T-cell (primary cell): ENCODE measurements around the gene TUBB3. TPM values are rescaled to one million over a fixed set of nuclear protein-coding genes. Genes with fewer than 3 reads are reported as not detected.

ENCODE experiments used
- ATAC-seq, 4 experiments: fragments of 200-7000 bp in 3 of 4; fragments of 150-1000 bp in 1 of 4; cut with Tn5 transposase; replicated peaks in 1 of 4; 1 replicate in 3 of 4; 2 replicates in 1 of 4; pipeline ENCODE4 v1.10.0; 2021; ENCODE audit warnings: moderate library complexity in 3 of 4, mild to moderate bottlenecking in 2 of 4, moderate number of reproducible peaks in 1 of 4
- CTCF ChIA-PET, 2 donors: fragments of 300-600 bp; sonication (Branson Sonifier 250); formaldehyde crosslinking; loops; one replicate each; lab custom pipeline; 2022; ENCODE audit warnings: antibody characterized with exemption in 2 of 2; lab: Charles Lee
- POLR2A ChIA-PET, 2 donors: fragments of 300-600 bp; sonication (Branson Sonifier 250); formaldehyde crosslinking; loops; one replicate each; lab custom pipeline; 2022; ENCODE audit warnings: antibody characterized with exemption in 2 of 2; lab: Charles Lee
- DNase-seq, 35 experiments: peaks; one replicate each; pipeline versions ENCODE4 v3.0.0 to v3.0.0-alpha.2; 2013 to 2023
- H3K27ac ChIP-seq: one replicate; pipeline ENCODE4 v1.5.1; 2013; ENCODE audit warnings: low read length
- H3K27me3 ChIP-seq, 2 experiments: replicated peaks in 1 of 2; 1 replicate in 1 of 2; 2 replicates in 1 of 2; pipeline versions ENCODE4 v1.6.1 to v1.7.0; 2013; ENCODE audit warnings: low read length in 1 of 2, mixed read lengths in 1 of 2; ENCODE audit not compliant: control insufficient read depth in 2 of 2, insufficient read depth in 2 of 2; ENCODE audit errors: extremely low read depth in 1 of 2
- H3K36me3 ChIP-seq, 2 donors: 1 replicate in 1 of 2; 2 replicates in 1 of 2; pipeline versions ENCODE4 v1.6.1 to v1.7.0; 2013; ENCODE audit warnings: low read length in 1 of 2; ENCODE audit not compliant: control insufficient read depth in 2 of 2, insufficient read depth in 1 of 2; ENCODE audit errors: extremely low read depth in 1 of 2
- H3K4me1 ChIP-seq, 2 experiments: 1 replicate in 1 of 2; 2 replicates in 1 of 2; pipeline versions ENCODE4 v1.6.1 to v1.7.0; 2013; ENCODE audit warnings: low read length in 2 of 2, mixed read lengths in 1 of 2; ENCODE audit not compliant: insufficient read depth in 2 of 2, control insufficient read depth in 1 of 2; ENCODE audit errors: extremely low read depth in 1 of 2
- H3K4me3 ChIP-seq, 2 donors: 1 replicate in 1 of 2; 2 replicates in 1 of 2; pipeline versions ENCODE4 v1.5.1 to v1.7.0; 2013; ENCODE audit warnings: mild to moderate bottlenecking in 2 of 2, low read length in 1 of 2, moderate library complexity in 1 of 2; ENCODE audit not compliant: control insufficient read depth in 1 of 2; ENCODE audit errors: extremely low read depth in 1 of 2
- H3K9me3 ChIP-seq: 2 replicates; pipeline ENCODE4 v1.7.0; 2013
- H3K27ac Mint-ChIP-seq, 2 donors: one replicate each; pipeline ENCODE4 v1.8.0; 2020 to 2021; ENCODE audit warnings: mild to moderate bottlenecking in 2 of 2, mixed read lengths in 2 of 2
- H3K27me3 Mint-ChIP-seq, 2 donors: one replicate each; pipeline ENCODE4 v1.8.0; 2021 to 2022; ENCODE audit warnings: mixed read lengths in 2 of 2
- H3K36me3 Mint-ChIP-seq: one replicate; pipeline ENCODE4 v1.8.0; 2021; ENCODE audit warnings: mixed read lengths
- H3K4me1 Mint-ChIP-seq, 3 donors: one replicate each; pipeline ENCODE4 v1.8.0; 2020 to 2022; ENCODE audit warnings: mixed read lengths in 3 of 3, mild to moderate bottlenecking in 1 of 3
- H3K4me3 Mint-ChIP-seq, 3 donors: one replicate each; pipeline ENCODE4 v1.8.0; 2020 to 2022; ENCODE audit warnings: mild to moderate bottlenecking in 3 of 3, mixed read lengths in 3 of 3, moderate library complexity in 3 of 3
- H3K9me3 Mint-ChIP-seq, 3 donors: one replicate each; pipeline ENCODE4 v1.8.0; 2020 to 2022; ENCODE audit warnings: mixed read lengths in 3 of 3
- WGBS: methylation state at CpG from one replicate; pipeline ENCODE4 v1.1.5; 2013; ENCODE audit warnings: missing lambda C conversion rate; ENCODE audit not compliant: insufficient coverage; 5-methylcytosine and 5-hydroxymethylcytosine counted together
- total RNA-seq, 35 experiments: library from RNA in 6 of 35; stranded (reverse) in 6 of 35; fragments of 120-200 nt in 1 of 35; gene quantifications; one replicate each; pipeline versions ENCODE4 v1.2.1 to v1.2.4 and lab custom pipeline; 2013 to 2026

Gene TUBB3
- total RNA-seq, 5 donors from 2014 or later (not counting 1 experiment from before 2014, with no cell fraction given): 0.58 to 1.8 (median 0.93) TPM

GRCh38 chr16:89899879-89900481 is 23.2 kb upstream of the TUBB3 start:
- 67% methylated on average over 14 of the region's 20 CpGs for WGBS
- Histone ChIP-seq H3K27me3 (no peaks in the 10 kb centered on the region), H3K4me1 (no peaks in the 10 kb centered on the region), H3K9me3 (no peaks in the 10 kb centered on the region), H3K4me3 (no peak overlapping the region), H3K36me3 (peaks cover 20 to 62% of the 10 kb centered on the region in 2 donors), H3K27ac (no peak overlapping the region)
- CTCF ChIA-PET: no interaction called here
- Mint-ChIP-seq H3K4me3 (no peak overlapping the region), H3K27me3 (no peaks in the 10 kb centered on the region), H3K4me1 (no peaks in the 10 kb centered on the region), H3K27ac (no peak overlapping the region), H3K36me3 (peaks cover 34% of the 10 kb centered on the region), H3K9me3 (no peaks in the 10 kb centered on the region)
- POLR2A ChIA-PET: no interaction called here
- no peak for ATAC-seq
- no peak for DNase-seq

GRCh38 chr16:89900885-89901284 is 22.3 kb upstream of the TUBB3 start:
- WGBS: 98% methylated on average over 14 of the region's 17 CpGs
- Mint-ChIP-seq H3K27ac (no peak overlapping the region), H3K9me3 (no peaks in the 10 kb centered on the region), H3K4me3 (no peak overlapping the region), H3K4me1 (no peaks in the 10 kb centered on the region), H3K36me3 (peaks cover 39% of the 10 kb centered on the region), H3K27me3 (no peaks in the 10 kb centered on the region)
- H3K4me3 ChIP-seq: no peak overlapping the region
- H3K36me3 ChIP-seq: peaks cover 21 to 62% of the 10 kb centered on the region in 2 donors
- no peaks in the 10 kb centered on the region for H3K4me1 ChIP-seq
- H3K27ac ChIP-seq: no peak overlapping the region
- no peaks in the 10 kb centered on the region for H3K9me3 ChIP-seq
- CTCF ChIA-PET: no interaction called here
- H3K27me3 ChIP-seq: no peaks in the 10 kb centered on the region
- POLR2A ChIA-PET: no interaction called here
- no peak for ATAC-seq
- no peak for DNase-seq

- no peaks in the 10 kb centered on the region for H3K27me3 ChIP-seq
- ATAC-seq (no peak), DNase-seq (no peak)
- Mint-ChIP-seq H3K4me1 (no peaks in the 10 kb centered on the region), H3K27me3 (no peaks in the 10 kb centered on the region), H3K4me3 (no peak overlapping the region), H3K9me3 (no peaks in the 10 kb centered on the region), H3K27ac (no peak overlapping the region), H3K36me3 (peaks cover 37% of the 10 kb centered on the region)
- H3K9me3 ChIP-seq: no peaks in the 10 kb centered on the region
- POLR2A ChIA-PET: no interaction called here
- 98% methylated on average over 10 of the region's 11 CpGs for WGBS
- no peak overlapping the region for H3K4me3 ChIP-seq
- H3K27ac ChIP-seq: no peak overlapping the region
- H3K4me1 ChIP-seq: peaks cover 0 to 8% of the 10 kb centered on the region in 2 experiments
- CTCF ChIA-PET: no interaction called here
- H3K36me3 ChIP-seq: peaks cover 20 to 59% of the 10 kb centered on the region in 2 donors
Measured at GRCh38 chr16:89902980-89903379, 20.2 kb upstream of the TUBB3 start.

- ChIA-PET CTCF (no interaction called here), POLR2A (no interaction called here)
- Mint-ChIP-seq H3K9me3 (no peaks in the 10 kb centered on the region), H3K27me3 (no peaks in the 10 kb centered on the region), H3K4me1 (no peaks in the 10 kb centered on the region), H3K36me3 (peaks cover 36% of the 10 kb centered on the region), H3K27ac (no peak overlapping the region), H3K4me3 (no peak overlapping the region)
- H3K27me3 ChIP-seq: no peaks in the 10 kb centered on the region
- no peak overlapping the region for H3K4me3 ChIP-seq
- H3K36me3 ChIP-seq: peaks cover 11 to 50% of the 10 kb centered on the region in 2 donors
- peak in 1 of 4 experiments; percentile 5 for ATAC-seq
- peaks cover 0 to 8% of the 10 kb centered on the region in 2 experiments for H3K4me1 ChIP-seq
- WGBS: 97% methylated on average over 17 of the region's 19 CpGs
- no peak for DNase-seq
- H3K9me3 ChIP-seq: no peaks in the 10 kb centered on the region
- H3K27ac ChIP-seq: no peak overlapping the region
Measured at GRCh38 chr16:89903908-89904515, 19.1 kb upstream of the TUBB3 start.

GRCh38 chr16:89904606-89905510 is 18.3 kb upstream of the TUBB3 start:
- 95% methylated on average over 27 of the region's 31 CpGs for WGBS
- ChIA-PET CTCF (no interaction called here), POLR2A (no interaction called here)

GRCh38 chr16:89905511-89906139 is 17.5 kb upstream of the TUBB3 start:
- WGBS: 94% methylated on average over 22 of the region's 23 CpGs
- Mint-ChIP-seq H3K36me3 (peaks cover 24% of the 10 kb centered on the region), H3K4me1 (peaks cover 0 to 6% (median 0%) of the 10 kb centered on the region in 3 donors), H3K27me3 (no peaks in the 10 kb centered on the region), H3K9me3 (no peaks in the 10 kb centered on the region), H3K27ac (no peak overlapping the region), H3K4me3 (no peak overlapping the region)
- POLR2A ChIA-PET: no interaction called here
- peaks cover 10 to 41% of the 10 kb centered on the region in 2 donors for H3K36me3 ChIP-seq
- H3K27me3 ChIP-seq: no peaks in the 10 kb centered on the region
- no peak overlapping the region for H3K27ac ChIP-seq
- H3K4me1 ChIP-seq: peaks cover 0 to 17% of the 10 kb centered on the region in 2 experiments
- CTCF ChIA-PET: no interaction called here
- no peaks in the 10 kb centered on the region for H3K9me3 ChIP-seq
- no peak overlapping the region for H3K4me3 ChIP-seq
- DNase-seq (no peak), ATAC-seq (no peak)

More at GRCh38 chr16:89904606-89905510, 18.3 kb upstream of the TUBB3 start:
- Mint-ChIP-seq H3K27me3 (no peaks in the 10 kb centered on the region), H3K4me3 (no peak overlapping the region), H3K4me1 (peaks cover 0 to 4% (median 0%) of the 10 kb centered on the region in 3 donors), H3K36me3 (peaks cover 32% of the 10 kb centered on the region), H3K9me3 (no peaks in the 10 kb centered on the region), H3K27ac (no peak overlapping the region)
- H3K27me3 ChIP-seq: no peaks in the 10 kb centered on the region
- DNase-seq (no peak), ATAC-seq (peak in 1 of 4 experiments; percentile 14)
- H3K9me3 ChIP-seq: no peaks in the 10 kb centered on the region
- no peak overlapping the region for H3K4me3 ChIP-seq
- H3K4me1 ChIP-seq: peaks cover 0 to 10% of the 10 kb centered on the region in 2 experiments
- peaks cover 11 to 46% of the 10 kb centered on the region in 2 donors for H3K36me3 ChIP-seq
- no peak overlapping the region for H3K27ac ChIP-seq
